GM12878 (cell line): ENCODE results near the gene LSM11. TPM values are rescaled to one million over a fixed set of nuclear protein-coding genes. Genes with fewer than 3 reads are reported as not detected.
A peak's percentile ranks its signal among the peaks of the same experiment; 100 is the strongest.

Source experiments
- BACH1 ChIP-seq: fragments of 450-650 bp; IDR thresholded peaks from 2 replicates; pipeline ENCODE4 v1.6.1; 2017; ENCODE audit warnings: mild to moderate bottlenecking, borderline replicate concordance
- BMI1 ChIP-seq: fragments of 450-650 bp; IDR thresholded peaks from 2 replicates; pipeline ENCODE4 v1.6.1; 2016; ENCODE audit warnings: mild to moderate bottlenecking, moderate library complexity, borderline replicate concordance
- CREM ChIP-seq: IDR thresholded peaks from 2 replicates; pipeline ENCODE4 v1.6.1; 2014; ENCODE audit warnings: antibody characterized with exemption, low read depth
- DPF2 ChIP-seq: fragments of 450-650 bp; IDR thresholded peaks from 2 replicates; pipeline ENCODE4 v1.6.1; 2017; ENCODE audit warnings: mild to moderate bottlenecking
- EGR1 ChIP-seq, 2 experiments: IDR thresholded peaks; 1 replicate in 1 of 2; 2 replicates in 1 of 2; pipeline ENCODE4 v1.6.1; 2011 to 2012; ENCODE audit warnings: low read depth in 2 of 2, low read length in 2 of 2, borderline replicate concordance in 1 of 2, mild to moderate bottlenecking in 1 of 2, moderate library complexity in 1 of 2
- HCFC1 ChIP-seq: fragments of 150-350 bp; IDR thresholded peaks from 2 replicates; pipeline ENCODE4 v1.6.1; 2014; ENCODE audit warnings: low read length
- IKZF1 ChIP-seq: fragments of 450-650 bp; conservative IDR thresholded peaks from 2 replicates; pipeline ENCODE4 v1.6.1; 2017; ENCODE audit warnings: antibody characterized with exemption, mild to moderate bottlenecking
- IKZF2 ChIP-seq, 2 experiments: fragments of 450-650 bp; IDR thresholded peaks; 2 replicates each; pipeline ENCODE4 v1.6.1; 2017; ENCODE audit warnings: mild to moderate bottlenecking in 2 of 2, moderate library complexity in 2 of 2
- MXI1 ChIP-seq: fragments of 150-350 bp; IDR thresholded peaks from 2 replicates; pipeline ENCODE4 v1.6.1; 2011; ENCODE audit warnings: low read depth, mild to moderate bottlenecking, inconsistent platforms, low read length, improper control_type of control experiment
- NBN ChIP-seq: fragments of 450-650 bp; IDR thresholded peaks from 2 replicates; pipeline ENCODE4 v1.6.1; 2016
- PKNOX1 ChIP-seq: fragments of 450-650 bp; IDR thresholded peaks from 2 replicates; pipeline ENCODE4 v1.6.1; 2016; ENCODE audit warnings: mild to moderate bottlenecking
- PRDM15 ChIP-seq: fragments of 450-650 bp; formaldehyde crosslinking; IDR thresholded peaks from 2 replicates; pipeline ENCODE4 v1.4.0; 2020; ENCODE audit warnings: mild to moderate bottlenecking, moderate library complexity
- SMAD1 ChIP-seq: fragments of 450-650 bp; IDR thresholded peaks from 2 replicates; pipeline ENCODE4 v1.6.1; 2018; ENCODE audit warnings: mild to moderate bottlenecking, low read depth; ENCODE audit not compliant: partially characterized antibody
- SUPT20H ChIP-seq: IDR thresholded peaks from 2 replicates; pipeline ENCODE4 v1.6.1; 2011; ENCODE audit warnings: low read depth, mild to moderate bottlenecking, low read length, moderate library complexity, borderline replicate concordance; ENCODE audit not compliant: control insufficient read depth
- SUZ12 ChIP-seq: fragments of 200-600 bp; sonication (generic); IDR thresholded peaks from one replicate; pipeline ENCODE4 v1.6.1; 2018; ENCODE audit warnings: antibody characterized with exemption, mild to moderate bottlenecking; ENCODE audit not compliant: unreplicated experiment
- TAF1 ChIP-seq: IDR thresholded peaks from 2 replicates; pipeline ENCODE4 v1.6.1; 2011; ENCODE audit warnings: mild to moderate bottlenecking, low read depth, low read length, borderline replicate concordance
- YY1 ChIP-seq: IDR thresholded peaks from 2 replicates; pipeline ENCODE4 v1.6.1; 2011; ENCODE audit warnings: low read depth, mild to moderate bottlenecking, low read length
- ZBTB40 ChIP-seq: fragments of 450-650 bp; IDR thresholded peaks from 2 replicates; pipeline ENCODE4 v1.6.1; 2016; ENCODE audit warnings: mild to moderate bottlenecking, moderate library complexity, borderline replicate concordance
- ZNF274 ChIP-seq: IDR thresholded peaks from one replicate; pipeline ENCODE4 v1.8.0; 2011; ENCODE audit not compliant: insufficient read length, insufficient read depth
- polyA plus RNA-seq, 11 experiments: library from polyadenylated mRNA; depleted of rRNA in 4 of 11; unstranded in 6 of 11; stranded (reverse) in 5 of 11; fragments of >200 nt; fragmentation: Nextera tagmentation in 4 of 11; fragmentation: Illumina TruSeq in 1 of 11; extraction: Ambion mirVana in 4 of 11; extraction: Trizol in 1 of 11; gene quantifications; 1 replicate in 1 of 11; 2 replicates in 10 of 11; pipeline versions ENCODE4 v1.2.1 to v1.2.3, GENCODE V29; 2011 to 2016; ENCODE audit warnings: inconsistent platforms in 2 of 11, missing spikeins in 2 of 11, low read depth in 1 of 11
- total RNA-seq, 4 experiments: library from RNA; depleted of rRNA in 3 of 4; stranded (reverse); fragments of >200 nt in 3 of 4; fragmentation: Illumina TruSeq in 1 of 4; extraction: Trizol in 1 of 4; gene quantifications; 2 replicates each; pipeline versions ENCODE4 v1.2.1 to v1.2.3, GENCODE V29; 2013 to 2021

LSM11 gene
- total and polyA plus RNA-seq, 10 of the 15 experiments (the other 5 are each of a cell fraction or from before 2014, with no cell fraction given), result 0.71 to 8.5 (median 4.2) TPM

- TF ChIP-seq PRDM15 (CRISPR knock-in tag), result no peak
- TF ChIP-seq BACH1, result no peak
- peak; percentile 83 for TF ChIP-seq DPF2
- TF ChIP-seq SUPT20H, result no peak
- peak; percentile 79 for TF ChIP-seq TAF1
- TF ChIP-seq SMAD1, result peak; percentile 60
- TF ChIP-seq ZNF274, result no peak
- no peak for TF ChIP-seq SUZ12
- TF ChIP-seq HCFC1, result peak; percentile 72
- TF ChIP-seq PKNOX1, result peak; percentile 83
- peak; percentile 83 for TF ChIP-seq YY1
- peak; percentile 46 for TF ChIP-seq MXI1
- peak; percentile 77 to 80 for TF ChIP-seq IKZF2 (IDR thresholded peaks at IDR 0.05)
- TF ChIP-seq IKZF1, result peak; percentile 96
- peak; percentile 93 for TF ChIP-seq ZBTB40
- TF ChIP-seq EGR1 (IDR thresholded peaks at IDR 0.05; ENCODE audit: borderline replicate concordance in 1 of 2, low read depth in 2 of 2, low read length in 2 of 2), result peak in 1 of 2 experiments; percentile 67; a peak in 2 of 3 replicates
- TF ChIP-seq NBN, result peak; percentile 93
- TF ChIP-seq CREM, result peak; percentile 78
- peak; percentile 97 for TF ChIP-seq BMI1
Observed at GRCh38 chr5:157731272-157732129, 12.0 kb upstream of the LSM11 start, which contains the start of gene THG1L (continued).
